Measurements from ENCODE around the gene SPATA13. TPM values are rescaled to one million over a fixed set of nuclear protein-coding genes. Genes with fewer than 3 reads are reported as not detected.

Gene SPATA13
- total and polyA plus RNA-seq, 8 donors = 3.6 to 156 (median 48.6) TPM

GRCh38 chr13:24129914-24130774, 30.4 kb upstream of the SPATA13 start:
- H3K27me3 ChIP-seq = no peaks in the 10 kb centered on the region
- intact Hi-C loops (cut with DNase I; ENCODE audit: low total_unique reads) = no loop called here
- peaks cover 6 to 13% (median 12%) of the 10 kb centered on the region in 4 donors for H3K4me1 ChIP-seq
- H3K27ac ChIP-seq = no peak overlapping the region
- no peaks in the 10 kb centered on the region for H3K36me3 ChIP-seq
- TF ChIP-seq POLR2AphosphoS5 (IDR thresholded peaks at IDR 0.05) (no peak), CTCF (IDR thresholded peaks at IDR 0.05) (no peak), POLR2A (IDR thresholded peaks at IDR 0.05) (no peak)
- no peak overlapping the region for H3K4me3 ChIP-seq
- H3K9me3 ChIP-seq = peaks cover 0 to 12% (median 4%) of the 10 kb centered on the region in 4 donors
- WGBS, 5 donors = 24 to 44% (median 30%) methylated on average over 11 to 12 of the region's 12 CpGs
- no peak for DNase-seq

- peaks cover 0 to 12% (median 4%) of the 10 kb centered on the region in 4 donors for H3K9me3 ChIP-seq
- H3K36me3 ChIP-seq = no peaks in the 10 kb centered on the region
- no peak overlapping the region for H3K4me3 ChIP-seq
- H3K27me3 ChIP-seq = no peaks in the 10 kb centered on the region
- intact Hi-C loops (cut with DNase I; ENCODE audit: low total_unique reads) = no loop called here
- no peak for TF ChIP-seq CTCF (IDR thresholded peaks at IDR 0.05)
- no peak for TF ChIP-seq POLR2A (IDR thresholded peaks at IDR 0.05)
- no peak for TF ChIP-seq EP300 (IDR thresholded peaks at IDR 0.05)
- no peak for TF ChIP-seq POLR2AphosphoS5 (IDR thresholded peaks at IDR 0.05)
- peaks cover 6 to 13% (median 11%) of the 10 kb centered on the region in 4 donors for H3K4me1 ChIP-seq
- DNase-seq = no peak
- 0 to 100% (median 60%) methylated on average over 1 of the region's 1 CpG for WGBS, 5 donors
- no peak overlapping the region for H3K27ac ChIP-seq
Measured at GRCh38 chr13:24131749-24132148, 28.8 kb upstream of the SPATA13 start.

- Histone ChIP-seq H3K36me3 (no peaks in the 10 kb centered on the region), H3K9me3 (peaks cover 0 to 12% (median 4%) of the 10 kb centered on the region in 4 donors), H3K27ac (no peak overlapping the region), H3K27me3 (no peaks in the 10 kb centered on the region), H3K4me3 (no peak overlapping the region), H3K4me1 (peaks cover 4 to 10% (median 7%) of the 10 kb centered on the region in 4 donors)
- intact Hi-C loops (cut with DNase I; ENCODE audit: low total_unique reads) = no loop called here
- TF ChIP-seq EP300 (IDR thresholded peaks at IDR 0.05) = no peak
- TF ChIP-seq CTCF (IDR thresholded peaks at IDR 0.05) = no peak
- no peak for TF ChIP-seq POLR2A (IDR thresholded peaks at IDR 0.05)
- no peak for TF ChIP-seq POLR2AphosphoS5 (IDR thresholded peaks at IDR 0.05)
- no peak for DNase-seq
- WGBS, 5 donors = 75 to 92% (median 82%) methylated on average over 7 of the region's 7 CpGs
Measured at GRCh38 chr13:24133021-24133795, 27.3 kb upstream of the SPATA13 start.

GRCh38 chr13:24134231-24134630, 26.3 kb upstream of the SPATA13 start:
- Histone ChIP-seq H3K27ac (no peak overlapping the region), H3K27me3 (no peaks in the 10 kb centered on the region), H3K4me1 (peaks cover 4 to 10% (median 7%) of the 10 kb centered on the region in 4 donors), H3K9me3 (peaks cover 0 to 12% (median 4%) of the 10 kb centered on the region in 4 donors), H3K4me3 (no peak overlapping the region), H3K36me3 (no peaks in the 10 kb centered on the region)
- no peak for DNase-seq
- TF ChIP-seq EP300 (IDR thresholded peaks at IDR 0.05) (no peak), POLR2A (IDR thresholded peaks at IDR 0.05) (no peak), CTCF (IDR thresholded peaks at IDR 0.05) (no peak), POLR2AphosphoS5 (IDR thresholded peaks at IDR 0.05) (no peak)
- WGBS, 5 donors = 68 to 78% (median 70%) methylated on average over 7 of the region's 7 CpGs
- intact Hi-C loops (cut with DNase I; ENCODE audit: low total_unique reads) = no loop called here

Measured in stomach (tissue), 9 donors.